ENCODE data around the gene HAGHL.
"Not testable (repeated sequence)": the region's sequence is repeated elsewhere in the genome, so short reads cannot be mapped to it uniquely, and the experiment has no call there.

The HAGHL gene

DNA sequence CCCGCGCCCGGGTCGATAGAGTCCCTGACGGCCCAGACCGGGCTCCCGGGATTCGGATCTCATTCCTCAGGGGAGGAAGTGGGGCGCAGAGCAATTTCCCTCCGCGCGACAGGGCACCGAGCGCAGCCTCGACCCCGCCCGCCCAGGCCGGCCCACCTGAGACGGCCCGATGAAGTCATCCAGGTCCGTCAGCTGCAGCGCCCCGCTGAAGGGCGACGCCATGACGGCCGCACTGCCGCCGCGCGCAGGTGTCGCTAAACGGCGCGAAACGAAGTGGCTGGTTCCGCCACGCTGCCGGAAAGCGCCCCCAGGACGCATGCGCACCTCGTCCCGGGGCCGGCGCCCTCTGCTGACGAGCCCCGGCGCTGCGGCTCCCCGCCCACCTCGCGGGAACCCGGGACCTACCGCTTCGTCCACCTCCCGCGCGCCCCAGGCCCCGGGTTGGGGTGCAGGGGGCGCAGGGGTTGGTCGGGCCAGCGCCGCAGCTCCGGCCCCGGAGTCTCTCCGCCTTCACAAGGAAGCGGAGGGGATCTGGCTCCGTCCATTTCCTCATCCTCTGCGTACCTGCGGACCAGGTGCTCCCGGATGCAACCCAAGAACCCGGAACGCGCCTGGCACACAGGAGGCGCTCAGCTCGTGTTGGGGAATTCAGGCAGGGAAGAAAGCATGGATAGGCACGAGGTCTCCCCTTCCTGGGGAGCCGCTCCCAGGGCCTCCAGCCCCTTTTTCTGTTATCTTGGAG lies 14.0 kb downstream of the HAGHL start, which contains the start of gene CIAO3:
TSS of gene CIAO3 (minus strand) at position 234 of the 742 bp plus-strand sequence. CDS start at position 222, 12 bp downstream.
- TF ChIP-seq POLR2AphosphoS5 (IDR thresholded peaks at IDR 0.05; ENCODE audit: low read depth, low read length) (peak; percentile 58; the same call in 1 of the 2 replicates), SPI1 (IDR thresholded peaks at IDR 0.05; ENCODE audit: low read depth, low read length) (no peak), PAX5 (IDR thresholded peaks at IDR 0.05; ENCODE audit: insufficient read depth, low read length, severe bottlenecking) (no peak), POU2F2 (IDR thresholded peaks at IDR 0.05; ENCODE audit: low read depth, low read length) (no peak), TAF1 (IDR thresholded peaks at IDR 0.05; ENCODE audit: low read depth, low read length) (peak; percentile 78), POLR2A (IDR thresholded peaks at IDR 0.05; ENCODE audit: low read depth, low read length) (peak; percentile 66)
- FAIRE-seq, result peak; percentile 99
- peak; percentile 99 for DNase-seq (ENCODE audit: insufficient read length, low spot score)

DNA sequence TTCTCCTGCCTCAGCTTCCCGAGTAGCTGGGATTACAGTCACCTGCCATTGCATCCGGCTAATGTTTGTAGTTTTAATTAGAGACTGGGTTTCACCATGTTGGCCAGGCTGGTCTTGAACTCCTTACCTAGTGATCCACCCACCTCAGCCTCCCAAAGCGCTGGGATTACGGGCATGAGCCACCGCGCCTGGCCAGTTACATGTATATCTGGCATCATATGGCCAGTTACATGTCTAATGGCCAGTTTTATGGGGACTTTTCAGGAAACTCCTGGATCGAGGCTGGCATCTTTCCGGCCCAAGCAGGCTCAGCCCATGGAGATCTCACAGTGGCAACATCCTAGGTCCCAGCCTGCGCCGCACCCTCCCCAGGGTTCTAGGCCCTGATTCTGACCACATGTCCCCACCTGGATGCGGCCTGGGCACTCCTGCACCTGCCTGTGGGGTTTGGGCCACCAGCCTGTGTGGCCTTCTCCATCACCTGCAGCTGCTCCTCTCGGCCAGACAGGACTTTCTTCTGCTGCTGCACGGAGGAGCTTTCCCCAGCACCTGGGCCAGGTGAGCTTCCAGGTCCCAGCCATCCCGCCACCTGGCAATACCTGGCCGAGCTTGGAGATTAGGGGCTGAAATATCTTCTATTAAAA lies 15.2 kb downstream of the HAGHL start:
- FAIRE-seq, result no peak
- TF ChIP-seq POU2F2 (IDR thresholded peaks at IDR 0.05; ENCODE audit: low read depth, low read length) (no peak), POLR2A (IDR thresholded peaks at IDR 0.05; ENCODE audit: low read depth, low read length) (no peak), SPI1 (IDR thresholded peaks at IDR 0.05; ENCODE audit: low read depth, low read length) (no peak), TAF1 (IDR thresholded peaks at IDR 0.05; ENCODE audit: low read depth, low read length) (no peak), PAX5 (IDR thresholded peaks at IDR 0.05; ENCODE audit: insufficient read depth, low read length, severe bottlenecking) (no peak), POLR2AphosphoS5 (IDR thresholded peaks at IDR 0.05; ENCODE audit: low read depth, low read length) (no peak)
- no peak for DNase-seq (ENCODE audit: insufficient read length, low spot score)

DNA sequence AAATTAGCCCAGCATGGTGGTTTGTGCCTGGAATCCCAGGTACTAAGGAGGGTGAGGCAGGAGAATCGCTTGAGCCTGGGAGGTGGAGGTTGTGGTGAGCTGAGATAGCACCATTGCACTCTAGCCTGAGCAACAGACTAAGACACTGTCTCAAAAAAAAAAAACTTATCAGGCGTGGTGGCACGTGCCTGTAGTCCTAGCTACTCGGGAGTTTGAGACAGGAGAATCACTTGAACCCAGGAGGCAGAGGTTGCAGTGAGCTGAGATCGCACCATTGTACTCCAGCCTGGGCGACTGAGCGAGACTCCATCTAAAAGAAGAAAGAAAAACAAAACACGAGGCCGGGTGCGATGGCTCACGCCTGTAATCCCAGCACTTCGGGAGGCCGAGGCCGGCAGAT lies 16.0 kb downstream of the HAGHL start:
- FAIRE-seq; DNase-seq (ENCODE audit: insufficient read length, low spot score): not testable (repeated sequence)

DNA sequence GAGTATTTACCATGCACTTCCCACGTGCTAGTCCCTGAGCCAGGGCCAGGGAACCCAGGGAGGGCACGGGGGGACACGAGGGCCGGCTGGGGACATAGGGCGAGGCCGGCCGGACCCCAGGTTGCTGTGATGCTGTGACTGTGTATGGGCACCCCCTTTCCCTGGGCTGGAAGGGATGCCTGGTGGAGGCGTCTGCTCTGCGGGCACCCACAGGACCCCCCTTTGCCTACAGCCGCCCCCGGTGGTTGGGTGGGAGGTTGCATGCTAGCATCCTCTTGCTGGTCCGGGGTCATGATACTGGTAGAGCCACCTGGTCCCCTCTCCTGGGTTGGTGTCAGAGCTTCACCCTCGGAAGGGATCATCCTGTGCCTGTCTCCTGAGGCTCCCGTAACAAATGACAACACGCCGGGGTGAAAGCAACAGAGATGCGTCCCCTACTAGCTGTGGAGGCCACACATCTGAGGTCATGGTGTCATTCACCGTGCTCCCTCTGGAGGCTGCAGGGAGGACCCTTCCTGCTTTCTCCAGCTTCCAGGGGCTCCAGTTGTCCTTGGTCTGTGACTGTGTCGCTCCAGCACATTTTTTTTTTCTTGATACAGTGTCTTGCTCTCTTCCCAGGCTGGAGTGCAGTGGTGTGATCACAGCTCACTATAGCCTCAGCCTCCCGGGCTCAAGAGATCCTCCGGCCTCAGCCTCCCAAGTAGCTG lies 17.0 kb downstream of the HAGHL start:
- DNase-seq (ENCODE audit: insufficient read length, low spot score) (no peak), FAIRE-seq (no peak)
- TF ChIP-seq POU2F2 (IDR thresholded peaks at IDR 0.05; ENCODE audit: low read depth, low read length) (no peak), POLR2AphosphoS5 (IDR thresholded peaks at IDR 0.05; ENCODE audit: low read depth, low read length) (no peak), SPI1 (IDR thresholded peaks at IDR 0.05; ENCODE audit: low read depth, low read length) (no peak), POLR2A (IDR thresholded peaks at IDR 0.05; ENCODE audit: low read depth, low read length) (no peak), PAX5 (IDR thresholded peaks at IDR 0.05; ENCODE audit: insufficient read depth, low read length, severe bottlenecking) (no peak), TAF1 (IDR thresholded peaks at IDR 0.05; ENCODE audit: low read depth, low read length) (no peak)

DNA sequence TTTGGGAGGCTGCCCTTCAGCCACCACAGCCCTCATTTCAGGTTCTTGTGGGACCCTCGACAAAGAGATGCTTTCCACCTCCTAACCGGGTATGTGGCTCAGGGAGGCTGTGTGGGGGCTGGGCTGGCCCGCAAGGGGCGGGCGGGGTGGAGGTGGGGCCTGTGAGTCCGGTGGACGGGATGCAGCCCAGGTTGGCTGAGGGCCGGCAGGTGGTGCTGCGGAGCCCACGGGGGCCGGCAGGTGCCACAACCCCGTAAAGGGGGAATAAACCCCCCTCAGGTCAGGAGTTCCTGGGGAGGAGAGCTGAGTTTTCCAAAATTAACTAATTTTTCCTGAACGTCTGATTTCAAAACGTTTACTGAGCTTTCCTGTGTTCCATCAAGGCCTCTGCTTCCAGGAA lies 18.8 kb downstream of the HAGHL start:
- FAIRE-seq (no peak), DNase-seq (ENCODE audit: insufficient read length, low spot score) (peak; percentile 75)
- no peak for TF ChIP-seq TAF1 (IDR thresholded peaks at IDR 0.05; ENCODE audit: low read depth, low read length)
- TF ChIP-seq SPI1 (IDR thresholded peaks at IDR 0.05; ENCODE audit: low read depth, low read length), result no peak
- TF ChIP-seq POLR2AphosphoS5 (IDR thresholded peaks at IDR 0.05; ENCODE audit: low read depth, low read length), result no peak
- TF ChIP-seq PAX5 (IDR thresholded peaks at IDR 0.05; ENCODE audit: insufficient read depth, low read length, severe bottlenecking), result no peak
- TF ChIP-seq POLR2A (IDR thresholded peaks at IDR 0.05; ENCODE audit: low read depth, low read length), result no peak

DNA sequence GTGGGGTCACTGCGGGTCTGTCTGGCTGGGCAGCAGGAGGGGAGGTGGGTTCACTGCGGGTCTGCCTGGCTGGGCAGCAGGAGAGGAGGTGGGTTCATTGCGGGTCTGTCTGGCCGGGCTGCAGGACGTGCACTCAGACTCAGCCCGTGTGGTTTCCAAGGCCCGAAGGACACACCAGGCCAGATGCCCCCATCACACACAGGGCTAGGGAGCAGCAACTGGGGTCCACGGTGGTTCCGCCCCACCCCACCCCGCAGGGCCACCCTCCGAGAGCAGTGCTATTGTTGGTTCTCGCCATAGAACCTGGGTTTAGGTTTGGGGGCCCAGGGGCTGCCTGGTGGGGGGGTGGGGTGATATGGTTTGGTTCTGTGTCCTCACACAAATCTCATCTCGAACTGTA lies 19.7 kb downstream of the HAGHL start:
- FAIRE-seq (no peak), DNase-seq (ENCODE audit: insufficient read length, low spot score) (no peak)
- TF ChIP-seq POLR2AphosphoS5 (IDR thresholded peaks at IDR 0.05; ENCODE audit: low read depth, low read length) (no peak), POLR2A (IDR thresholded peaks at IDR 0.05; ENCODE audit: low read depth, low read length) (no peak)

DNA sequence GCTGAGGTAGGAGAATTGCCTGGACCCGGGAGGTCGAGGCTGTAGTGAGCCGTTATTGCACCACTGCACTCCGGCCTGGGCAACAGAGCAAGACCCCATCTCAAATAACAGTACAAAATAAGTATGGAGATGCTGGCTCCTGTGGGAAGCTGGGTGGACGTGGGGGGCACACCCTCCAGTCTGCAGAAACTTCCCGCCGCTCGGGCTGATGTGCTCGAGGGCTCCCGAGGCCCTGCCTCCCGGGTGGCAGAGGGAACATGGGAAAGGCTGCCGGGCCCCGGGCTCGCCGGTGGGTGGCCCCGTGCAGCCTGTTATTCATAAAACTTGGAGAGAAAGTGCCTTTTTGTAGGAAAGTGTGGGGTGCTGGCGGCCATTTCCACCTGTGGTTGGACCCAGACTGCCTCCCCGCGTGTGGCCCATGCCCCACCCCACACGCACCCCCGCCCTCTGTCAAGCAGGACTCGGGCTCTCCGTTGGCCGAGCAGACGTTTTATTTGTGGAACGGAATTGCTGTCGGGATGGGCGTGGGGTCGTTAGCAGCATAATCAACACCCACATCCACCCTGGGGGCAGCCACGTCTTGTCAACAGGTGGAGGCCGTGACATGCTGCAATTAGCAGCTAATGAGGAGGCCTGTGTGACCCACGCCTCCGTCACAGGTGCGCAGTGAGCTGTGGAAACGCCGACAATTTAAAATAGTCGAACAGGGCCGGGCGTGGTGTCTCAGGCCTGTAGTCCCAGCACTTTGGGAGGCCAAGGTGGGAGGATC lies 21.3 kb downstream of the HAGHL start:
- FAIRE-seq (no peak), DNase-seq (ENCODE audit: insufficient read length, low spot score) (no peak)
- TF ChIP-seq TAF1 (IDR thresholded peaks at IDR 0.05; ENCODE audit: low read depth, low read length) (no peak), SPI1 (IDR thresholded peaks at IDR 0.05; ENCODE audit: low read depth, low read length) (no peak), POLR2A (IDR thresholded peaks at IDR 0.05; ENCODE audit: low read depth, low read length) (no peak), POLR2AphosphoS5 (IDR thresholded peaks at IDR 0.05; ENCODE audit: low read depth, low read length) (no peak), POU2F2 (IDR thresholded peaks at IDR 0.05; ENCODE audit: low read depth, low read length) (no peak), PAX5 (IDR thresholded peaks at IDR 0.05; ENCODE audit: insufficient read depth, low read length, severe bottlenecking) (no peak)

DNA sequence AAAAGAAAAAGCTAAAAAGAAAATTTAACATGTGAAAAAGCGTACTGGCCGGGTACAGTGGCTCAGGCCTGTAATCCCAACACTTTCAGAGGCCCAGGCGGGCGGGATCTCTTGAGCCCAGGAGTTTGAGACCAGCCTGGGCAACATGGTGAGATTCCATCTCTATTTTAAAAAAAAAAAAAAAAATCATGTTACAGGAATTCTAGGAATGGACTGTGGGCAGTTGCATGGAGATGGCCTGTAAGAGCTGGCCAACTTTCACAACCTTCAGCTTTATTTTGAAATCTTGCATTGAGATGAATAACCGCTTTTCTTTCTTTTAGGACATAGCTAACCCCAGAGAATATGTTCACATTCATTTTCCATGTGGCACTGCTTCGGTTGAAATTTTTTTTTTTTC lies 22.1 kb downstream of the HAGHL start:
- no peak for TF ChIP-seq PAX5 (IDR thresholded peaks at IDR 0.05; ENCODE audit: insufficient read depth, low read length, severe bottlenecking)
- TF ChIP-seq POLR2AphosphoS5 (IDR thresholded peaks at IDR 0.05; ENCODE audit: low read depth, low read length), result no peak
- no peak for TF ChIP-seq POLR2A (IDR thresholded peaks at IDR 0.05; ENCODE audit: low read depth, low read length)
- TF ChIP-seq SPI1 (IDR thresholded peaks at IDR 0.05; ENCODE audit: low read depth, low read length), result no peak
- no peak for TF ChIP-seq TAF1 (IDR thresholded peaks at IDR 0.05; ENCODE audit: low read depth, low read length)
- DNase-seq (ENCODE audit: insufficient read length, low spot score), result no peak
- no peak for FAIRE-seq

DNA sequence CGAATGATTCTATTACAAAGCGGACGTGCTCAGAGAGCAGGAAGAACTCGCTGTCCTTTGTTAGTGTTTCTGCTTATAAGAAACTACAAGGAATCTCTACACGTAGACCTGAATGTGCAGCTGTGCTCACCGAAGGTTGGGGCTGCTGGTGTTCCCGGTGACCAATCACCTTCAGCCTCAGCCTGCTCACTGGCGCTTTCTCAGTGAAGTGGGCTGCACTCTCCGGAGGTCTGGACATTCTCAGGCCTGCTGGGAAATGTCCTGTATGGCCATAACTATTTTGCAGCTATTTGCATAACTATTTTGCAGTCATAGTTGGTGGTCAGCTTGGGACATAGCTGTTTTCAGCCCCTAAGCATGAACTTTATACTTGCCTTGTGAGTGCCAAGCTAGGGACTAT lies 23.6 kb downstream of the HAGHL start:
- FAIRE-seq (no peak), DNase-seq (ENCODE audit: insufficient read length, low spot score) (no peak)
- TF ChIP-seq POU2F2 (IDR thresholded peaks at IDR 0.05; ENCODE audit: low read depth, low read length) (no peak), SPI1 (IDR thresholded peaks at IDR 0.05; ENCODE audit: low read depth, low read length) (no peak), TAF1 (IDR thresholded peaks at IDR 0.05; ENCODE audit: low read depth, low read length) (no peak), POLR2A (IDR thresholded peaks at IDR 0.05; ENCODE audit: low read depth, low read length) (no peak), POLR2AphosphoS5 (IDR thresholded peaks at IDR 0.05; ENCODE audit: low read depth, low read length) (no peak), PAX5 (IDR thresholded peaks at IDR 0.05; ENCODE audit: insufficient read depth, low read length, severe bottlenecking) (no peak)

Measured in GM12891 (cell line).